PC-3 (cell line): ENCODE data around the gene SAMD4A.

ENCODE experiments used
- CTCF ChIP-seq: fragments of 300-600 bp; sonication (generic); conservative IDR thresholded peaks from 2 replicates; pipeline ENCODE4 v1.5.1; 2017; ENCODE audit warnings: antibody characterized with exemption, low read depth, mild to moderate bottlenecking, low read length
- EZH2 ChIP-seq: fragments of 300-600 bp; sonication (generic); IDR thresholded peaks from one replicate; pipeline ENCODE4 v1.6.1; 2017; ENCODE audit warnings: antibody characterized with exemption, mild to moderate bottlenecking, low read length; ENCODE audit not compliant: unreplicated experiment

- no peak for TF ChIP-seq CTCF
- TF ChIP-seq EZH2, result no peak
Observed at GRCh38 chr14:54778618-54779345, 211.9 kb downstream of the SAMD4A start.
